PFSK-1 (cell line): ENCODE data around the gene PNMT.

Source experiments
- POLR2AphosphoS5 ChIP-seq: IDR thresholded peaks from 2 replicates; pipeline ENCODE4 v1.6.1; 2012; ENCODE audit warnings: low read depth, mild to moderate bottlenecking, control low read depth, low read length, moderate library complexity
- SIN3A ChIP-seq: IDR thresholded peaks from 2 replicates; pipeline ENCODE4 v1.6.1; 2012; ENCODE audit warnings: mild to moderate bottlenecking, low read length, moderate library complexity, borderline replicate concordance; ENCODE audit not compliant: insufficient read depth
- TAF1 ChIP-seq: IDR thresholded peaks from 2 replicates; pipeline ENCODE4 v1.6.1; 2012; ENCODE audit warnings: low read length, control low read depth, borderline replicate concordance; ENCODE audit not compliant: insufficient read depth
- TF ChIP-seq, protein P1 (sequence below), 2 experiments: IDR thresholded peaks; 2 replicates each; pipeline versions ENCODE4 v1.6.1 to v1.8.0; 2011 to 2012; ENCODE audit warnings: low read depth in 2 of 2, low read length in 2 of 2, control low read depth in 1 of 2, inconsistent platforms in 1 of 2, mild to moderate bottlenecking in 1 of 2, moderate library complexity in 1 of 2; ENCODE audit not compliant: insufficient read depth in 1 of 2

DNA sequence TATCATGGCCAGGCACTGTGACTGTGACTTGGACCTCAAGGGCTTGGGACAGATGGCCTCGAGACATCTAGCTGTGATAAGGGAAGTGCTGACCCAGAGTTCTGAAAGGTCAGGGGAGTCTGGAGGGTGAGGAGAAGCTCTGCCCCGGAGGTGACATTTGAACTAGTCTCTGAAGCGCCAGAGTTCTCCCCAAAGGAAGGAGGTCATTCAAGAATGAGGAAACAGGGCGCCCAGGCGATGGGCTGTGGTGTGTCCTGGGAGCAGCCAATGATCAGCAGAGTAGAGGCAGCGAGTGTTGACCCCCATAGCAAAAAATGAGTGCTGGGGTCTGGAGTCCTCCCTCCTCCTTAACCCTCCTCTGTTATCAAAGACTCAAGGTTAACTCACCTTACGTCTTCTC lies 26.4 kb upstream of the PNMT start:
- no peak for TF ChIP-seq POLR2AphosphoS5
- no peak for TF ChIP-seq TAF1
- no peak for TF ChIP-seq SIN3A
- TF ChIP-seq, protein P1, sequence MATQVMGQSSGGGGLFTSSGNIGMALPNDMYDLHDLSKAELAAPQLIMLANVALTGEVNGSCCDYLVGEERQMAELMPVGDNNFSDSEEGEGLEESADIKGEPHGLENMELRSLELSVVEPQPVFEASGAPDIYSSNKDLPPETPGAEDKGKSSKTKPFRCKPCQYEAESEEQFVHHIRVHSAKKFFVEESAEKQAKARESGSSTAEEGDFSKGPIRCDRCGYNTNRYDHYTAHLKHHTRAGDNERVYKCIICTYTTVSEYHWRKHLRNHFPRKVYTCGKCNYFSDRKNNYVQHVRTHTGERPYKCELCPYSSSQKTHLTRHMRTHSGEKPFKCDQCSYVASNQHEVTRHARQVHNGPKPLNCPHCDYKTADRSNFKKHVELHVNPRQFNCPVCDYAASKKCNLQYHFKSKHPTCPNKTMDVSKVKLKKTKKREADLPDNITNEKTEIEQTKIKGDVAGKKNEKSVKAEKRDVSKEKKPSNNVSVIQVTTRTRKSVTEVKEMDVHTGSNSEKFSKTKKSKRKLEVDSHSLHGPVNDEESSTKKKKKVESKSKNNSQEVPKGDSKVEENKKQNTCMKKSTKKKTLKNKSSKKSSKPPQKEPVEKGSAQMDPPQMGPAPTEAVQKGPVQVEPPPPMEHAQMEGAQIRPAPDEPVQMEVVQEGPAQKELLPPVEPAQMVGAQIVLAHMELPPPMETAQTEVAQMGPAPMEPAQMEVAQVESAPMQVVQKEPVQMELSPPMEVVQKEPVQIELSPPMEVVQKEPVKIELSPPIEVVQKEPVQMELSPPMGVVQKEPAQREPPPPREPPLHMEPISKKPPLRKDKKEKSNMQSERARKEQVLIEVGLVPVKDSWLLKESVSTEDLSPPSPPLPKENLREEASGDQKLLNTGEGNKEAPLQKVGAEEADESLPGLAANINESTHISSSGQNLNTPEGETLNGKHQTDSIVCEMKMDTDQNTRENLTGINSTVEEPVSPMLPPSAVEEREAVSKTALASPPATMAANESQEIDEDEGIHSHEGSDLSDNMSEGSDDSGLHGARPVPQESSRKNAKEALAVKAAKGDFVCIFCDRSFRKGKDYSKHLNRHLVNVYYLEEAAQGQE (IDR thresholded peaks at IDR 0.05; ENCODE audit: insufficient read depth in 1 of 2, low read depth in 2 of 2, low read length in 2 of 2) = no peak
